Nephron (organoid): Measurements from ENCODE around the gene KLK2.
A peak's percentile ranks its signal among the peaks of the same experiment; 100 is the strongest.

Source experiments
- H3K27ac Mint-ChIP-seq, 3 experiments: 2 replicates each; pipeline ENCODE4 v1.8.0; 2020; ENCODE audit warnings: mixed read lengths in 3 of 3, mild to moderate bottlenecking in 2 of 3, moderate library complexity in 1 of 3
- H3K27me3 Mint-ChIP-seq: 2 replicates; pipeline ENCODE4 v1.8.0; 2021; ENCODE audit warnings: low read depth, mild to moderate bottlenecking, moderate library complexity, mixed read lengths
- H3K36me3 Mint-ChIP-seq: 2 replicates; pipeline ENCODE4 v1.8.0; 2020; ENCODE audit warnings: low read depth, mixed read lengths
- H3K4me1 Mint-ChIP-seq: 2 replicates; pipeline ENCODE4 v1.8.0; 2020; ENCODE audit warnings: mixed read lengths
- H3K4me3 Mint-ChIP-seq, 3 experiments: 2 replicates each; pipeline ENCODE4 v1.8.0; 2020; ENCODE audit warnings: mild to moderate bottlenecking in 3 of 3, mixed read lengths in 3 of 3, moderate library complexity in 2 of 3
- H3K9me3 Mint-ChIP-seq: 2 replicates; pipeline ENCODE4 v1.8.0; 2020; ENCODE audit warnings: mixed read lengths
- CTCF ChIP-seq, 3 experiments: fragments of 200-600 bp; sonication (generic); IDR thresholded peaks; one replicate each; pipeline ENCODE4 v1.5.0; 2021; ENCODE audit warnings: antibody characterized with exemption in 3 of 3; ENCODE audit not compliant: unreplicated experiment in 3 of 3

The KLK2 gene

GRCh38 chr19:50831026-50831396 is 42.2 kb upstream of the KLK2 start:
- H3K4me3 Mint-ChIP-seq: no peak overlapping the region
- TF ChIP-seq CTCF (IDR thresholded peaks at IDR 0.05; ENCODE audit: unreplicated experiment in 3 of 3): no peak
- H3K27me3 Mint-ChIP-seq: peaks cover 37% of the 10 kb centered on the region
- no peak overlapping the region for H3K27ac Mint-ChIP-seq
- no peaks in the 10 kb centered on the region for H3K4me1 Mint-ChIP-seq
- H3K36me3 Mint-ChIP-seq: no peaks in the 10 kb centered on the region
- no peaks in the 10 kb centered on the region for H3K9me3 Mint-ChIP-seq

- Mint-ChIP-seq H3K4me3 (no peak overlapping the region), H3K36me3 (no peaks in the 10 kb centered on the region), H3K4me1 (no peaks in the 10 kb centered on the region), H3K27me3 (peaks cover 41% of the 10 kb centered on the region), H3K27ac (no peak overlapping the region), H3K9me3 (no peaks in the 10 kb centered on the region)
- TF ChIP-seq CTCF (IDR thresholded peaks at IDR 0.05; ENCODE audit: unreplicated experiment in 3 of 3): no peak
These were observed 40.6 kb upstream of the KLK2 start for GRCh38 chr19:50832666-50833065.

- no peaks in the 10 kb centered on the region for H3K4me1 Mint-ChIP-seq
- peak within 1 kb of the TSS in 2 of 3 experiments; percentile 32 to 49 for H3K4me3 Mint-ChIP-seq
- H3K9me3 Mint-ChIP-seq: no peaks in the 10 kb centered on the region
These were observed 40.0 kb upstream of the KLK2 start, which contains the start of gene KLK15 for GRCh38 chr19:50833117-50833801. KLK15 (minus strand) TSS chr19:50833574; CDS start chr19:50831492, 2,082 bp downstream.

GRCh38 chr19:50833802-50834167 is 39.5 kb upstream of the KLK2 start:
- no peak for TF ChIP-seq CTCF (IDR thresholded peaks at IDR 0.05; ENCODE audit: unreplicated experiment in 3 of 3)
- no peaks in the 10 kb centered on the region for H3K36me3 Mint-ChIP-seq
- peaks cover 43% of the 10 kb centered on the region for H3K27me3 Mint-ChIP-seq
- peak overlapping the region in 2 of 3 experiments; percentile 32 to 49 for H3K4me3 Mint-ChIP-seq
- H3K27ac Mint-ChIP-seq: no peak overlapping the region
- H3K9me3 Mint-ChIP-seq: no peaks in the 10 kb centered on the region
- H3K4me1 Mint-ChIP-seq: no peaks in the 10 kb centered on the region

More at GRCh38 chr19:50833117-50833801, 40.0 kb upstream of the KLK2 start, which contains the start of gene KLK15:
- no peak for TF ChIP-seq CTCF (IDR thresholded peaks at IDR 0.05; ENCODE audit: unreplicated experiment in 3 of 3)
- H3K36me3 Mint-ChIP-seq: no peaks in the 10 kb centered on the region
- no peak within 1 kb of the TSS for H3K27ac Mint-ChIP-seq
- H3K27me3 Mint-ChIP-seq: peaks cover 41% of the 10 kb centered on the region

- Mint-ChIP-seq H3K27ac (no peak overlapping the region), H3K36me3 (no peaks in the 10 kb centered on the region), H3K4me1 (no peaks in the 10 kb centered on the region), H3K4me3 (peak overlapping the region; percentile 83 to 90 (median 88)), H3K27me3 (peaks cover 44% of the 10 kb centered on the region), H3K9me3 (no peaks in the 10 kb centered on the region)
- TF ChIP-seq CTCF (IDR thresholded peaks at IDR 0.05; ENCODE audit: unreplicated experiment in 3 of 3): no peak
These were observed 38.0 kb upstream of the KLK2 start for GRCh38 chr19:50835103-50835784.
